Upper lobe of right lung (tissue), 1 donor: ENCODE data around the gene OR1I1. TPM values are rescaled to one million over a fixed set of nuclear protein-coding genes. Genes with fewer than 3 reads are reported as not detected.

Experiments used
- ATAC-seq: fragments of 200-7000 bp; cut with Tn5 transposase; one replicate; pipeline ENCODE4 v1.9.1; 2020; ENCODE audit warnings: mild to moderate bottlenecking, moderate library complexity
- DNase-seq: peaks from one replicate; pipeline ENCODE4 v3.0.0-alpha.2; 2020
- H3K27ac ChIP-seq: fragments of 200-600 bp; one replicate; pipeline ENCODE4 v1.8.0; 2022
- H3K27me3 ChIP-seq: fragments of 200-600 bp; one replicate; pipeline ENCODE4 v1.8.0; 2022; ENCODE audit warnings: mild to moderate bottlenecking
- H3K36me3 ChIP-seq: fragments of 200-600 bp; one replicate; pipeline ENCODE4 v1.8.0; 2022
- H3K4me1 ChIP-seq: fragments of 200-600 bp; one replicate; pipeline ENCODE4 v1.8.0; 2022
- H3K4me3 ChIP-seq: fragments of 200-600 bp; one replicate; pipeline ENCODE4 v1.8.0; 2022; ENCODE audit warnings: mild to moderate bottlenecking
- H3K9me3 ChIP-seq: fragments of 200-600 bp; one replicate; pipeline ENCODE4 v1.8.0; 2022
- CTCF ChIP-seq: fragments of 200-600 bp; IDR thresholded peaks from one replicate; pipeline ENCODE4 v1.8.0; 2022; ENCODE audit warnings: antibody characterized with exemption
- intact Hi-C: fragments of 100-400 bp; cut with DNase I; formaldehyde crosslinking; loops from one replicate; pipeline ENCODE4 v1.11.0; 2022
- total RNA-seq: library from RNA; stranded (reverse); fragmentation: NEBNext Ultra II Directional; extraction: Animal tissue kit (Norgen Biotek cat#: 25700); gene quantifications from one replicate; pipeline ENCODE4 v1.2.1, GENCODE V29; 2021
- donor health status: DM: no; HTN: yes; CAD: no; lungs with severe emphysema.

OR1I1 gene
- total RNA-seq, 1 donor from 2014 or later = not detected

- no peaks in the 10 kb centered on the region for H3K36me3 ChIP-seq
- no peak for ATAC-seq
- no peak for TF ChIP-seq CTCF
- intact Hi-C loops = no loop called here
- H3K4me3 ChIP-seq = no peak overlapping the region
- no peaks in the 10 kb centered on the region for H3K4me1 ChIP-seq
- H3K9me3 ChIP-seq = no peaks in the 10 kb centered on the region
- no peak overlapping the region for H3K27ac ChIP-seq
- peaks cover 10% of the 10 kb centered on the region for H3K27me3 ChIP-seq
- no peak for DNase-seq
Observed at GRCh38 chr19:15042826-15043225, 39.2 kb upstream of the OR1I1 start.

- no peaks in the 10 kb centered on the region for H3K9me3 ChIP-seq
- intact Hi-C loops = no loop called here
- H3K4me1 ChIP-seq = no peaks in the 10 kb centered on the region
- no peak for TF ChIP-seq CTCF
- DNase-seq (no peak), ATAC-seq (no peak)
- H3K27ac ChIP-seq = no peak overlapping the region
- no peaks in the 10 kb centered on the region for H3K36me3 ChIP-seq
- H3K4me3 ChIP-seq = no peak overlapping the region
- H3K27me3 ChIP-seq = no peaks in the 10 kb centered on the region
Observed at GRCh38 chr19:15045506-15045905, 36.5 kb upstream of the OR1I1 start.

GRCh38 chr19:15047680-15048079 is 34.3 kb upstream of the OR1I1 start:
- H3K27me3 ChIP-seq = peaks cover 5% of the 10 kb centered on the region
- DNase-seq (no peak), ATAC-seq (no peak)
- H3K4me3 ChIP-seq = no peak overlapping the region
- no peaks in the 10 kb centered on the region for H3K4me1 ChIP-seq
- no peak for TF ChIP-seq CTCF
- H3K36me3 ChIP-seq = no peaks in the 10 kb centered on the region
- intact Hi-C loops = no loop called here
- H3K9me3 ChIP-seq = no peaks in the 10 kb centered on the region
- no peak overlapping the region for H3K27ac ChIP-seq

- DNase-seq (no peak), ATAC-seq (no peak)
- Histone ChIP-seq H3K27me3 (peaks cover 5% of the 10 kb centered on the region), H3K4me3 (no peak overlapping the region), H3K36me3 (no peaks in the 10 kb centered on the region), H3K9me3 (no peaks in the 10 kb centered on the region), H3K4me1 (no peaks in the 10 kb centered on the region), H3K27ac (no peak overlapping the region)
- TF ChIP-seq CTCF = no peak
- intact Hi-C loops = no loop called here
Observed at GRCh38 chr19:15048128-15048527, 33.9 kb upstream of the OR1I1 start.

GRCh38 chr19:15048885-15049541 is 33.0 kb upstream of the OR1I1 start, which contains the start of gene CASP14:
TSS of gene CASP14 (plus strand) at chr19:15049480. CDS start at chr19:15052252, 2,772 bp downstream.
- peaks cover 5% of the 10 kb centered on the region for H3K27me3 ChIP-seq
- no peak for TF ChIP-seq CTCF

GRCh38 chr19:15050639-15051038 is 31.4 kb upstream of the OR1I1 start:
- ATAC-seq (no peak), DNase-seq (no peak)
- no peaks in the 10 kb centered on the region for H3K9me3 ChIP-seq
- peaks cover 5% of the 10 kb centered on the region for H3K27me3 ChIP-seq
- no peaks in the 10 kb centered on the region for H3K4me1 ChIP-seq
- no peaks in the 10 kb centered on the region for H3K36me3 ChIP-seq
- no peak overlapping the region for H3K4me3 ChIP-seq
- no peak for TF ChIP-seq CTCF
- intact Hi-C loops = no loop called here
- H3K27ac ChIP-seq = no peak overlapping the region

More at GRCh38 chr19:15048885-15049541, 33.0 kb upstream of the OR1I1 start, which contains the start of gene CASP14:
- no peak for ATAC-seq
- Histone ChIP-seq H3K4me1 (no peaks in the 10 kb centered on the region), H3K36me3 (no peaks in the 10 kb centered on the region), H3K27ac (no peak within 1 kb of the TSS), H3K4me3 (no peak within 1 kb of the TSS), H3K9me3 (no peaks in the 10 kb centered on the region)
- intact Hi-C loops = no loop called here
- DNase-seq = no peak
